Caco-2 (cell line): ENCODE measurements around the gene RAPGEF1. TPM values are rescaled to one million over a fixed set of nuclear protein-coding genes. Genes with fewer than 3 reads are reported as not detected.

Experiments
- BruUV-seq: library from RNA; stranded (reverse); fragments of 400-500 nt; replicated peaks from 2 replicates; lab custom pipeline; 2021; lab: Mats Ljungman, UMichigan
- CTCF ChIA-PET: fragments of 300-600 bp; sonication (Branson Sonifier 250); formaldehyde crosslinking; loops from one replicate; lab custom pipeline; 2022; ENCODE audit warnings: antibody characterized with exemption; lab: Charles Lee
- POLR2A ChIA-PET: fragments of 300-600 bp; sonication (Branson Sonifier 250); formaldehyde crosslinking; loops from one replicate; lab custom pipeline; 2022; ENCODE audit warnings: antibody characterized with exemption; lab: Charles Lee
- DNase-seq, 2 experiments: peaks; one replicate each; pipeline versions ENCODE4 v3.0.0 to v3.0.0-alpha.2; 2020 to 2022
- H3K27me3 ChIP-seq: replicated peaks from 2 replicates; pipeline ENCODE4 v1.6.0; 2011; ENCODE audit warnings: low read length; ENCODE audit not compliant: control insufficient read depth, insufficient read depth
- H3K36me3 ChIP-seq: 2 replicates; pipeline ENCODE4 v1.5.1; 2011; ENCODE audit warnings: low read length; ENCODE audit not compliant: control insufficient read depth, insufficient read depth
- H3K4me1 ChIP-seq: fragments of 250-450 bp; sonication (Bioruptor Pico); 2 replicates; pipeline ENCODE4 v1.5.1; 2020; ENCODE audit warnings: mild to moderate bottlenecking
- H3K4me3 ChIP-seq: 2 replicates; pipeline ENCODE4 v1.5.1; 2011; ENCODE audit warnings: low read depth, mild to moderate bottlenecking, control low read depth, low read length
- H3K9me3 ChIP-seq: fragments of 250-450 bp; sonication (Bioruptor Pico); 2 replicates; pipeline ENCODE4 v1.5.1; 2020; ENCODE audit warnings: mild to moderate bottlenecking, moderate library complexity
- H3K27ac Mint-ChIP-seq: one replicate; pipeline ENCODE4 v1.8.0; 2022; ENCODE audit warnings: mixed read lengths; ENCODE audit not compliant: unreplicated experiment
- H3K27me3 Mint-ChIP-seq: one replicate; pipeline ENCODE4 v1.8.0; 2022; ENCODE audit warnings: mixed read lengths; ENCODE audit not compliant: insufficient read depth, unreplicated experiment
- H3K36me3 Mint-ChIP-seq: one replicate; pipeline ENCODE4 v1.8.0; 2022; ENCODE audit warnings: mild to moderate bottlenecking, mixed read lengths; ENCODE audit not compliant: insufficient read depth, unreplicated experiment
- H3K4me1 Mint-ChIP-seq: one replicate; pipeline ENCODE4 v1.8.0; 2022; ENCODE audit warnings: low read depth, mixed read lengths; ENCODE audit not compliant: unreplicated experiment
- H3K4me3 Mint-ChIP-seq: one replicate; pipeline ENCODE4 v1.8.0; 2022; ENCODE audit warnings: mild to moderate bottlenecking, moderate library complexity, mixed read lengths; ENCODE audit not compliant: unreplicated experiment
- H3K9me3 Mint-ChIP-seq: one replicate; pipeline ENCODE4 v1.8.0; 2022; ENCODE audit warnings: mixed read lengths; ENCODE audit not compliant: unreplicated experiment
- CTCF ChIP-seq, 2 experiments: fragments of 200-600 bp in 1 of 2; IDR thresholded peaks; 1 replicate in 1 of 2; 2 replicates in 1 of 2; pipeline versions ENCODE4 v1.5.1 to v1.8.0; 2011 to 2022; ENCODE audit warnings: antibody characterized with exemption in 1 of 2, control low read depth in 1 of 2, inconsistent platforms in 1 of 2, low read depth in 1 of 2, low read length in 1 of 2, mild to moderate bottlenecking in 1 of 2, moderate library complexity in 1 of 2; ENCODE audit not compliant: insufficient read depth in 1 of 2, severe bottlenecking in 1 of 2, unreplicated experiment in 1 of 2
- intact Hi-C: fragments of 100-400 bp; cut with micrococcal nuclease; formaldehyde crosslinking; loops from one replicate; pipeline ENCODE4 v1.10.0; 2022; ENCODE audit not compliant: unreplicated experiment
- total RNA-seq: library from RNA; stranded (reverse); gene quantifications from 2 replicates; pipeline ENCODE4 v1.2.3, GENCODE V29; 2022

RAPGEF1 gene
- total RNA-seq, 1 experiment from 2014 or later: 75.4 TPM

DNA sequence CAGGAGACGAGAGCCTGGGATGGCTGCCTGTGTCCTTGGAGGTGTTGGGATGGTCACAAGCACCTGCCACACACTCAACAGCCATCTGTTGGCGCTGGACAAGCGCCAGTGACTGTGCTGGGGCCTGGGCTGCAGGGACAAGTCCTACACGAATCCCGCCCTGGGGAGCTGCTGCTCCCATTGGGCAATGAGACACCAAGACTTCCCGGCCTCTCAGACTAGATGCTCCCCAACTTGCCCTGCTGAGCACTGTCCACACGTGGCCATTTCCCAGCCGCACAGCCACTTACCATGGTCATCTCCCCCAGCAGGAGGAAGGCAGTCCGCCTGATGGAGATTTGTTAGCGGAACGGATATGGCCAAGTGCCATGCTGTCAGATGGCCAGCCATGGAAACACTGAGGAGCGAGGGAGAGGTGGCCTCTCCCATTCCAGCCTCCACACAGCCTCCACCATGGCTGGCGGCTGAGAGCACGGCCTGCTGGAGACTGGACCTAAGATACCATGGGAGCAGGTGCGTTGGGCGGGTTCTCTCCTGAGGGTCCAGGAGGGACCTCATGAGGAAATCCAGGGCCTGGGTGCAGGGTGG, 150.7 kb downstream of the RAPGEF1 start:
- Mint-ChIP-seq H3K27ac (peak overlapping the region; percentile 61), H3K36me3 (peaks cover 54% of the 10 kb centered on the region), H3K4me1 (no peaks in the 10 kb centered on the region), H3K4me3 (no peak overlapping the region), H3K9me3 (no peaks in the 10 kb centered on the region), H3K27me3 (no peaks in the 10 kb centered on the region)
- no peaks in the 10 kb centered on the region for H3K27me3 ChIP-seq
- peaks cover 6% of the 10 kb centered on the region for H3K36me3 ChIP-seq
- CTCF ChIA-PET: no interaction called here
- intact Hi-C loops: no loop called here
- DNase-seq: no peak
- H3K4me3 ChIP-seq: no peak overlapping the region
- no peaks in the 10 kb centered on the region for H3K4me1 ChIP-seq
- no peaks in the 10 kb centered on the region for H3K9me3 ChIP-seq
- POLR2A ChIA-PET: no interaction called here
- no peak for TF ChIP-seq CTCF (IDR thresholded peaks at IDR 0.05; ENCODE audit: insufficient read depth in 1 of 2, low read depth in 1 of 2, low read length in 1 of 2, severe bottlenecking in 1 of 2, unreplicated experiment in 1 of 2)
- BruUV-seq: no TSS peak

GRCh38 chr9:131588396-131588795, 151.5 kb downstream of the RAPGEF1 start:
- Mint-ChIP-seq H3K4me1 (no peaks in the 10 kb centered on the region), H3K27me3 (no peaks in the 10 kb centered on the region), H3K9me3 (no peaks in the 10 kb centered on the region), H3K4me3 (no peak overlapping the region), H3K27ac (peak overlapping the region; percentile 61), H3K36me3 (peaks cover 51% of the 10 kb centered on the region)
- Histone ChIP-seq H3K4me3 (no peak overlapping the region), H3K36me3 (peaks cover 6% of the 10 kb centered on the region), H3K27me3 (no peaks in the 10 kb centered on the region), H3K4me1 (no peaks in the 10 kb centered on the region), H3K9me3 (no peaks in the 10 kb centered on the region)
- BruUV-seq: no TSS peak
- POLR2A ChIA-PET: no interaction called here
- TF ChIP-seq CTCF (IDR thresholded peaks at IDR 0.05; ENCODE audit: insufficient read depth in 1 of 2, low read depth in 1 of 2, low read length in 1 of 2, severe bottlenecking in 1 of 2, unreplicated experiment in 1 of 2): no peak
- intact Hi-C loops: no loop called here
- CTCF ChIA-PET: interaction anchor here (1.0 kb wide), 1 partner anchor 154 kb away, joined by 3 read pairs; no protein-coding TSS in a partner anchor
- no peak for DNase-seq

- POLR2A ChIA-PET: no interaction called here
- CTCF ChIA-PET: interaction anchor here (1.0 kb wide), 1 partner anchor 154 kb away, joined by 3 read pairs; no protein-coding TSS in a partner anchor
- Mint-ChIP-seq H3K27me3 (no peaks in the 10 kb centered on the region), H3K4me3 (no peak overlapping the region), H3K27ac (no peak overlapping the region), H3K9me3 (no peaks in the 10 kb centered on the region), H3K4me1 (no peaks in the 10 kb centered on the region), H3K36me3 (peaks cover 51% of the 10 kb centered on the region)
- intact Hi-C loops: no loop called here
- BruUV-seq: no TSS peak
- no peak overlapping the region for H3K4me3 ChIP-seq
- no peaks in the 10 kb centered on the region for H3K27me3 ChIP-seq
- no peak for DNase-seq
- H3K36me3 ChIP-seq: peaks cover 6% of the 10 kb centered on the region
- H3K9me3 ChIP-seq: no peaks in the 10 kb centered on the region
- TF ChIP-seq CTCF (IDR thresholded peaks at IDR 0.05; ENCODE audit: insufficient read depth in 1 of 2, low read depth in 1 of 2, low read length in 1 of 2, severe bottlenecking in 1 of 2, unreplicated experiment in 1 of 2): no peak
- no peaks in the 10 kb centered on the region for H3K4me1 ChIP-seq
These were observed 152.0 kb downstream of the RAPGEF1 start for GRCh38 chr9:131587906-131588305.
